ENCODE data around the gene MACROD2. TPM values are rescaled to one million over a fixed set of nuclear protein-coding genes. Genes with fewer than 3 reads are reported as not detected.

MACROD2 gene
- total and polyA plus RNA-seq, 9 donors, result 3.7 to 25.5 (median 7.8) TPM

GRCh38 chr20:15579688-15580087, 1584.4 kb downstream of the MACROD2 start:
- H3K27ac ChIP-seq, result no peak overlapping the region
- WGBS, 3 donors, result 70 to 78% (median 78%) methylated on average over 2 of the region's 2 CpGs
- no peaks in the 10 kb centered on the region for H3K27me3 ChIP-seq
- no peaks in the 10 kb centered on the region for H3K9me3 ChIP-seq
- no peak overlapping the region for H3K4me3 ChIP-seq
- intact Hi-C loops (cut with DNase I), result no loop called here
- DNase-seq, result no peak
- no peaks in the 10 kb centered on the region for H3K36me3 ChIP-seq
- TF ChIP-seq EP300 (IDR thresholded peaks at IDR 0.05), result no peak
- peaks cover 1% of the 10 kb centered on the region for H3K4me1 ChIP-seq (ENCODE audit: insufficient read depth)

GRCh38 chr20:15582146-15582760, 1586.9 kb downstream of the MACROD2 start:
- Histone ChIP-seq H3K36me3 (no peaks in the 10 kb centered on the region), H3K27me3 (no peaks in the 10 kb centered on the region), H3K4me1 (ENCODE audit: insufficient read depth) (no peaks in the 10 kb centered on the region), H3K9me3 (no peaks in the 10 kb centered on the region), H3K27ac (no peak overlapping the region), H3K4me3 (no peak overlapping the region)
- DNase-seq, result no peak
- intact Hi-C loops (cut with DNase I), result no loop called here
- no peak for TF ChIP-seq POLR2A (IDR thresholded peaks at IDR 0.05)
- no peak for TF ChIP-seq CTCF (IDR thresholded peaks at IDR 0.05)
- no peak for TF ChIP-seq EP300 (IDR thresholded peaks at IDR 0.05)
- 40 to 71% (median 45%) methylated on average over 5 of the region's 5 CpGs for WGBS, 3 donors

- Histone ChIP-seq H3K4me1 (ENCODE audit: insufficient read depth) (no peaks in the 10 kb centered on the region), H3K27ac (no peak overlapping the region), H3K4me3 (no peak overlapping the region), H3K27me3 (no peaks in the 10 kb centered on the region), H3K9me3 (no peaks in the 10 kb centered on the region), H3K36me3 (no peaks in the 10 kb centered on the region)
- TF ChIP-seq EP300 (IDR thresholded peaks at IDR 0.05) (no peak), CTCF (IDR thresholded peaks at IDR 0.05) (no peak), POLR2A (IDR thresholded peaks at IDR 0.05) (no peak)
- intact Hi-C loops (cut with DNase I), result no loop called here
- 88 to 93% (median 91%) methylated on average over 6 of the region's 6 CpGs for WGBS, 3 donors
- no peak for DNase-seq
These were observed 1589.2 kb downstream of the MACROD2 start for GRCh38 chr20:15584507-15584906.

- no peak overlapping the region for H3K4me3 ChIP-seq
- H3K27ac ChIP-seq, result no peak overlapping the region
- no peaks in the 10 kb centered on the region for H3K27me3 ChIP-seq
- H3K9me3 ChIP-seq, result no peaks in the 10 kb centered on the region
- H3K4me1 ChIP-seq (ENCODE audit: insufficient read depth), result no peaks in the 10 kb centered on the region
- TF ChIP-seq EP300 (IDR thresholded peaks at IDR 0.05) (no peak), CTCF (IDR thresholded peaks at IDR 0.05) (no peak)
- no peak for DNase-seq
- H3K36me3 ChIP-seq, result no peaks in the 10 kb centered on the region
- 89 to 95% (median 93%) methylated on average over 4 of the region's 4 CpGs for WGBS, 3 donors
- intact Hi-C loops (cut with DNase I), result no loop called here
These were observed 1597.8 kb downstream of the MACROD2 start for GRCh38 chr20:15593081-15593480.

GRCh38 chr20:15594158-15594695, 1598.9 kb downstream of the MACROD2 start:
- H3K36me3 ChIP-seq, result no peaks in the 10 kb centered on the region
- TF ChIP-seq EP300 (IDR thresholded peaks at IDR 0.05), result no peak
- TF ChIP-seq CTCF (IDR thresholded peaks at IDR 0.05), result no peak
- TF ChIP-seq POLR2A (IDR thresholded peaks at IDR 0.05), result no peak
- no peak for DNase-seq
- H3K4me3 ChIP-seq, result no peak overlapping the region
- H3K27me3 ChIP-seq, result no peaks in the 10 kb centered on the region
- intact Hi-C loops (cut with DNase I), result no loop called here
- 83 to 85% (median 85%) methylated on average over 2 of the region's 2 CpGs for WGBS, 3 donors
- H3K9me3 ChIP-seq, result no peaks in the 10 kb centered on the region
- no peak overlapping the region for H3K27ac ChIP-seq
- H3K4me1 ChIP-seq (ENCODE audit: insufficient read depth), result no peaks in the 10 kb centered on the region

All from ovary (tissue), 9 donors.